Measurements from ENCODE around the gene TNS1.
A peak's percentile ranks its signal among the peaks of the same experiment; 100 is the strongest.

TNS1 gene

GRCh38 chr2:217998926-217999594, 3.7 kb downstream of the TNS1 start:
- DNase-seq: no peak

- DNase-seq: no peak
Measured at GRCh38 chr2:217997510-217997909, 5.3 kb downstream of the TNS1 start.

GRCh38 chr2:217996361-217996760, 6.4 kb downstream of the TNS1 start:
- no peak for DNase-seq

GRCh38 chr2:217995731-217996231, 7.0 kb downstream of the TNS1 start:
- no peak for DNase-seq

GRCh38 chr2:217994776-217995274, 8.0 kb downstream of the TNS1 start:
- DNase-seq: peak; percentile 64

- no peak for DNase-seq
Measured at GRCh38 chr2:217993817-217994463, 8.9 kb downstream of the TNS1 start.

GRCh38 chr2:217993138-217993537, 9.7 kb downstream of the TNS1 start:
- no peak for DNase-seq

GRCh38 chr2:217992061-217992460, 10.7 kb downstream of the TNS1 start:
- DNase-seq: no peak

GRCh38 chr2:217990791-217991465, 11.9 kb downstream of the TNS1 start:
- no peak for DNase-seq

- DNase-seq: no peak
Measured at GRCh38 chr2:217990389-217990788, 12.4 kb downstream of the TNS1 start.

GRCh38 chr2:217989221-217989948, 13.4 kb downstream of the TNS1 start:
- DNase-seq: no peak

- DNase-seq: no peak
Measured at GRCh38 chr2:217988840-217989204, 14.0 kb downstream of the TNS1 start.

- no peak for DNase-seq
Measured at GRCh38 chr2:217988014-217988839, 14.6 kb downstream of the TNS1 start.

- DNase-seq: no peak
Measured at GRCh38 chr2:217987391-217987790, 15.4 kb downstream of the TNS1 start.

- no peak for DNase-seq
Measured at GRCh38 chr2:217986256-217986961, 16.4 kb downstream of the TNS1 start.

GRCh38 chr2:217983276-217984233, 19.2 kb downstream of the TNS1 start:
- no peak for DNase-seq

- no peak for DNase-seq
Measured at GRCh38 chr2:217981971-217982370, 20.8 kb downstream of the TNS1 start.

- no peak for DNase-seq
Measured at GRCh38 chr2:217981084-217981730, 21.6 kb downstream of the TNS1 start.

- DNase-seq: no peak
Measured at GRCh38 chr2:217980591-217980990, 22.2 kb downstream of the TNS1 start.

- DNase-seq: no peak
Measured at GRCh38 chr2:217980036-217980435, 22.8 kb downstream of the TNS1 start.
